ENCODE measurements around the gene TMCO6.

- no peak for TF ChIP-seq ZNF488 (tag by site-specific recombination; IDR thresholded peaks at IDR 0.05)
- TF ChIP-seq PRDM1 (tag by site-specific recombination; IDR thresholded peaks at IDR 0.05): no peak
- no peak for TF ChIP-seq CTCF (tag by site-specific recombination; IDR thresholded peaks at IDR 0.05)
- no peak for TF ChIP-seq ZBTB10 (tag by site-specific recombination; IDR thresholded peaks at IDR 0.05)
- no peak for TF ChIP-seq ZNF274 (IDR thresholded peaks at IDR 0.05; ENCODE audit: low read length)
- no peak for TF ChIP-seq ZNF274 (tag by site-specific recombination; IDR thresholded peaks at IDR 0.05; ENCODE audit: borderline replicate concordance)
- no peak for TF ChIP-seq ZNF792 (tag by site-specific recombination; IDR thresholded peaks at IDR 0.05)
- no peak for TF ChIP-seq ZNF302 (tag by site-specific recombination; IDR thresholded peaks at IDR 0.05; ENCODE audit: low read depth)
- no peak for TF ChIP-seq ZNF24 (tag by site-specific recombination; IDR thresholded peaks at IDR 0.05)
- no peak for TF ChIP-seq ZNF658 (tag by site-specific recombination; IDR thresholded peaks at IDR 0.05)
- TF ChIP-seq ZNF221 (tag by site-specific recombination; IDR thresholded peaks at IDR 0.05; ENCODE audit: borderline replicate concordance): no peak
- no peak for TF ChIP-seq GLI4 (tag by site-specific recombination; IDR thresholded peaks at IDR 0.05)
These were observed 8.2 kb upstream of the TMCO6 start for GRCh38 chr5:140631036-140631417.

All from HEK293 (cell line).